HG03469 (cell line): ENCODE data around the gene GLB1L2.

Experiments
- ATAC-seq: cut with Tn5 transposase; IDR thresholded peaks from one replicate; pipeline ENCODE4 v1.9.1; 2021; ENCODE audit warnings: mild to moderate bottlenecking, moderate library complexity, moderate number of reproducible peaks; ENCODE audit not compliant: unreplicated experiment

The GLB1L2 gene

GRCh38 chr11:134417871-134418840, 86.4 kb downstream of the GLB1L2 start:
- ATAC-seq = no peak

- no peak for ATAC-seq
Measured at GRCh38 chr11:134423106-134423505, 91.3 kb downstream of the GLB1L2 start.

- no peak for ATAC-seq
Measured at GRCh38 chr11:134425413-134425812, 93.6 kb downstream of the GLB1L2 start.
